BJ (cell line): Measurements from ENCODE around the gene LARP1. TPM values are rescaled to one million over a fixed set of nuclear protein-coding genes. Genes with fewer than 3 reads are reported as not detected.

Experiments
- CTCF ChIA-PET: fragments of 350-600 bp; formaldehyde crosslinking; extraction: SDS; loops from one replicate; lab custom pipeline; 2021; ENCODE audit warnings: antibody characterized with exemption, inconsistent platforms; lab: Yijun Ruan, JAX
- POLR2A ChIA-PET: fragments of 300-600 bp; sonication (Branson Sonifier 250); formaldehyde crosslinking; extraction: SDS; loops from one replicate; lab custom pipeline; 2021; ENCODE audit warnings: antibody characterized with exemption; lab: Charles Lee
- DNase-seq: peaks from one replicate; pipeline ENCODE4 v3.0.0-alpha.2; 2011; ENCODE audit warnings: low read depth
- H3K27me3 ChIP-seq: 2 replicates; pipeline ENCODE4 v1.6.0; 2011; ENCODE audit warnings: low read length; ENCODE audit not compliant: control insufficient read depth, insufficient read depth
- H3K36me3 ChIP-seq: 2 replicates; pipeline ENCODE4 v1.5.1; 2011; ENCODE audit warnings: low read length; ENCODE audit not compliant: control insufficient read depth, insufficient read depth
- H3K4me3 ChIP-seq: 2 replicates; pipeline ENCODE4 v1.5.1; 2011; ENCODE audit warnings: low read depth, mild to moderate bottlenecking, control low read depth, low read length
- polyA plus RNA-seq: library from polyadenylated mRNA; depleted of rRNA; stranded (reverse); fragments of >200 nt; gene quantifications from 2 replicates; pipeline ENCODE4 v1.2.3, GENCODE V29; 2011
- TF ChIP-seq, protein P1 (sequence below): IDR thresholded peaks from 2 replicates; pipeline ENCODE4 v1.5.1; 2011; ENCODE audit warnings: low read depth, mild to moderate bottlenecking, control low read depth, inconsistent platforms, low read length, moderate library complexity; ENCODE audit not compliant: insufficient read depth

Gene LARP1
- polyA plus RNA-seq, 1 experiment: 59.0 TPM

DNA sequence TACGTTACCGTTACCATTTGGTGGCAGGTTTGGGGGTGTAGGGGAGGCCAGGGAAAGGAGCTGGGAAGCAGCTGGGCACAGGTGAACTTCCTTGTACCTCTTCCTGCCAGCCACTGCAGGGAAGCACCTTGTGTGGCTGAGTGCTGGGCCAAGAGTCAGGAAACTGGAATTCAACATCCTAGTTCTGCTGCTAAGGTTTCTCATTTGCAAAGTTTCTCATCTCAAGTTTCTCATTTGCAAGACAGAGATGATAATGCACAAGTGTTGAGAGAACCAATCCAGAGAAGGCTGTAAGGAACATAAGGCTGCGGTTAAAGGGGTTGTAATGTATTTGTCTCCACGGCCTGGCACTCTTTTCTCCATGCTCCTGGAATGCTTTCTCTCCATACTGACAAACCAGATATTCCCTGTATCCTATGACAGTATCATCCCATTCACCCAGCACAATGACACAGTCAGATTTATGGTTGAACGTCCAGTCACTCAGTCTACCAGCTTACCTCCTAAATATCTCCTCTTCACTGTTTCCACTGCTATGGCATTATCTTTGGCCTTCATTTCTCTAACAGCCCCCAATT lies 33.6 kb upstream of the LARP1 start:
- TF ChIP-seq, protein P1, sequence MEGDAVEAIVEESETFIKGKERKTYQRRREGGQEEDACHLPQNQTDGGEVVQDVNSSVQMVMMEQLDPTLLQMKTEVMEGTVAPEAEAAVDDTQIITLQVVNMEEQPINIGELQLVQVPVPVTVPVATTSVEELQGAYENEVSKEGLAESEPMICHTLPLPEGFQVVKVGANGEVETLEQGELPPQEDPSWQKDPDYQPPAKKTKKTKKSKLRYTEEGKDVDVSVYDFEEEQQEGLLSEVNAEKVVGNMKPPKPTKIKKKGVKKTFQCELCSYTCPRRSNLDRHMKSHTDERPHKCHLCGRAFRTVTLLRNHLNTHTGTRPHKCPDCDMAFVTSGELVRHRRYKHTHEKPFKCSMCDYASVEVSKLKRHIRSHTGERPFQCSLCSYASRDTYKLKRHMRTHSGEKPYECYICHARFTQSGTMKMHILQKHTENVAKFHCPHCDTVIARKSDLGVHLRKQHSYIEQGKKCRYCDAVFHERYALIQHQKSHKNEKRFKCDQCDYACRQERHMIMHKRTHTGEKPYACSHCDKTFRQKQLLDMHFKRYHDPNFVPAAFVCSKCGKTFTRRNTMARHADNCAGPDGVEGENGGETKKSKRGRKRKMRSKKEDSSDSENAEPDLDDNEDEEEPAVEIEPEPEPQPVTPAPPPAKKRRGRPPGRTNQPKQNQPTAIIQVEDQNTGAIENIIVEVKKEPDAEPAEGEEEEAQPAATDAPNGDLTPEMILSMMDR: no peak
- H3K36me3 ChIP-seq: no peaks in the 10 kb centered on the region
- no peak for DNase-seq
- no peak overlapping the region for H3K4me3 ChIP-seq
- POLR2A ChIA-PET: no interaction called here
- CTCF ChIA-PET: no interaction called here
- no peaks in the 10 kb centered on the region for H3K27me3 ChIP-seq

DNA sequence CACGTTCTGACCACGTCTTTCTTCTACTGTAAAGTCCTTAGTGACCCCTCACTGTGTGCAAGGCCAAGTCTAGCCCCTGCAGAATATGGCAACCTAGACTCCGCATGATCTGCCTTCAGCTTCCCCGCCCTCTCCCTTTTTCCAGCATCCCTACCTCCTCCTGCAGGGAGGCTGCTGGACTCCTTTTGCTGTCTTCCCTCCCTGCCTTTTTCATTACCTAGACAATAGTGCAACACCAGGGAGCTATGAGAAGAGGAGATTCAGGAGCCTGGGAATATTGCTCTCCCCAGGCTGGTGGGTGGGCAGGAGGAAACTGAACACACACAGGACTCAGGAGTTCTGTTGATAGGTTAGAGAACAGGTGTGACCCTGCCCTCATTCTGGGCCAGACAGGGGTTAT lies 33.1 kb upstream of the LARP1 start:
- no peak overlapping the region for H3K4me3 ChIP-seq
- ChIA-PET POLR2A (no interaction called here), CTCF (no interaction called here)
- no peaks in the 10 kb centered on the region for H3K36me3 ChIP-seq
- TF ChIP-seq, protein P1: no peak
- DNase-seq: no peak
- no peaks in the 10 kb centered on the region for H3K27me3 ChIP-seq

DNA sequence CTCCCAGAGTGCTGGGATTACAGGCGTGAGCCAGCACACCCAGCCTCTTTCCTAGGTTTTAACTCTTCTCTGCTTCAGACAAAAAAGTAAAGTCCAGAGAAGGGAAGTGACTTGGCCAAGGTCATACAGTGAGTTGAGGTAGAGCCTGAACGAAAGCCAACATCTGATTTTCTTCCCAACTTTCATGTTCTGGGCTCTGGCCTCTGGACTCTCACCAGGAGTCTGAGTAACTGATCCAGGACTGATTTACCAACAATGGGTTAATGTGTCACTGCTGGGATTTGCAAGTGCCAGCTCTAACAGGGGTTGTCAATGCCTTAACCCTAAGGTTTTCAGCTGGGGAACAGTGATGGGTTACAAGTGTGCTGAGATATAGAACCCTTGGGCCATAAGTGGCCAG lies 32.2 kb upstream of the LARP1 start:
- no peak for DNase-seq
- H3K36me3 ChIP-seq: no peaks in the 10 kb centered on the region
- ChIA-PET CTCF (no interaction called here), POLR2A (no interaction called here)
- TF ChIP-seq, protein P1: no peak
- H3K4me3 ChIP-seq: no peak overlapping the region
- H3K27me3 ChIP-seq: no peaks in the 10 kb centered on the region

DNA sequence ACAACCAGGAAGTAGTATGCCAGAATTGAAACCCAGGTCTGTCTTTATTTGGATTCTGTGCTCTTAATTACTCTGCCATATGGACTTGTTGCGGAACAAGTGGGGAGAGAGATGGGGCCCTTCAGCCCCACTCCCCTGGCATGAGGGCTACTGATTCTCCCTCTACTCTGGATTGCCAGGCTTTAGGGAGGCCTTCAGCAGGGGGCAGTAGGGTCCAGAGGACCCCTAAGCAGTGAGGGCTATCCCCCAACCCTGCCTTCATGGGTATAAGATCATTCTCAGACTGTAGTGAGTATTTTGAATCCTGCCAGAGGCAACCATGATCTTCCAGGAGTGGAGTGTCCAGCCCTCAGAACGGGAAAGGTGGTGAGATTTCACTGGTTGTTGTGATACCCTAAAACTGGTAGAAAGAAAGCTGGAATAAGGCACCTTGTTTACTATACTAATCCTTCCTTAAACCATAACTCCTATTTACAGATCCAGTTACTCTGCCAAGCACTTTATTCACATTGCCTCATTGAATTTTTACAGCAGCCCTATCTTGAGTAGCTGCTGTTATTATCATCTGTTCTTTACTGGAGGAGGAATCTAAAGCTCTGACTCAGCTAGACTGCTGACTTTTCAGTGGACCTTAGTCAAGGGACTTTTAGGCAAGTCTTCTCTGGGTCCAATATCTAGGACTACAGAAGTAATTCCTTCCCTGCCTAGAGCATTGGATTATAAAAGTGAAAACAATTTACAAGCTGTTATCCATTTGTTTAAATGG lies 31.3 kb upstream of the LARP1 start:
- POLR2A ChIA-PET: interaction anchor here (0.6 to 0.9 kb wide), 2 partner anchors 10 to 41 kb away, joined by 3 read pairs; no protein-coding TSS in a partner anchor
- DNase-seq: no peak
- CTCF ChIA-PET: interaction anchor here (1.1 kb wide), 1 partner anchor 11 kb away, joined by 3 read pairs; no protein-coding TSS in a partner anchor
- Histone ChIP-seq H3K36me3 (no peaks in the 10 kb centered on the region), H3K27me3 (no peaks in the 10 kb centered on the region), H3K4me3 (no peak overlapping the region)
- TF ChIP-seq, protein P1: no peak

DNA sequence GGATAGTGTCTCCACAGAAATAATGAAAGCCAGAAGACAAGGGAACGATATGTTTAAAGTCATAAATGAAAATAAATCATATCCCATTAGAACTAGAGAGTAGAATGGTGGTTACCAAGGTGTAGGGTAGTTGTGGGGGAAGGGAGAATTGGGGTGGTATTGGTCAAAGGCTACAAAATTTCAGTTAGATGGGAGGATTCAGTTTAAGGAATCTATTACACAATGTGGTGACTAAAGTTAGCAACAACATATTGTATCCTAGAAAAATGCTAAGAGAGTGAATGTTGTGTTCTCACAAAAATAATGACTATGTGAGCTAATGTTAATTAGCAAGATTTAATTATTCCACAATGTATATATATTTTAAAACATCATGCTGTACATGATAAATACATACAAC lies 27.8 kb upstream of the LARP1 start:
- TF ChIP-seq, protein P1: no peak
- H3K4me3 ChIP-seq: no peak overlapping the region
- no peaks in the 10 kb centered on the region for H3K27me3 ChIP-seq
- POLR2A ChIA-PET: no interaction called here
- CTCF ChIA-PET: no interaction called here
- DNase-seq: no peak
- H3K36me3 ChIP-seq: no peaks in the 10 kb centered on the region
